Astrocyte of the cerebellum (primary cell): ENCODE results near the gene GEN1.

Experiments used
- DNase-seq: peaks from one replicate; pipeline ENCODE4 v3.0.0-alpha.2; 2011; ENCODE audit warnings: low read depth
- H3K4me3 ChIP-seq: 2 replicates; pipeline ENCODE4 v1.5.1; 2011; ENCODE audit warnings: mild to moderate bottlenecking, low read depth, low read length, moderate library complexity
- CTCF ChIP-seq: IDR thresholded peaks from 2 replicates; pipeline ENCODE4 v1.5.1; 2012; ENCODE audit warnings: low read length, low read depth, moderate library complexity, mild to moderate bottlenecking; ENCODE audit errors: missing control alignments
- in situ Hi-C: cut with HindIII; loops from 2 replicates; pipeline ENCODE4 v1.10.0; 2017; ENCODE audit warnings: low sequenced_read_pairs

GEN1 gene

GRCh38 chr2:17791817-17792130 lies 37.8 kb downstream of the GEN1 start:
- no peak overlapping the region for H3K4me3 ChIP-seq
- TF ChIP-seq CTCF = no peak
- DNase-seq = no peak
- in situ Hi-C loops = no loop called here

GRCh38 chr2:17792515-17792914 lies 38.6 kb downstream of the GEN1 start:
- no peak for DNase-seq
- in situ Hi-C loops = no loop called here
- TF ChIP-seq CTCF = no peak
- no peak overlapping the region for H3K4me3 ChIP-seq

GRCh38 chr2:17793296-17793695 lies 39.4 kb downstream of the GEN1 start:
- no peak for DNase-seq
- no peak for TF ChIP-seq CTCF
- no peak overlapping the region for H3K4me3 ChIP-seq
- in situ Hi-C loops = no loop called here

DNA sequence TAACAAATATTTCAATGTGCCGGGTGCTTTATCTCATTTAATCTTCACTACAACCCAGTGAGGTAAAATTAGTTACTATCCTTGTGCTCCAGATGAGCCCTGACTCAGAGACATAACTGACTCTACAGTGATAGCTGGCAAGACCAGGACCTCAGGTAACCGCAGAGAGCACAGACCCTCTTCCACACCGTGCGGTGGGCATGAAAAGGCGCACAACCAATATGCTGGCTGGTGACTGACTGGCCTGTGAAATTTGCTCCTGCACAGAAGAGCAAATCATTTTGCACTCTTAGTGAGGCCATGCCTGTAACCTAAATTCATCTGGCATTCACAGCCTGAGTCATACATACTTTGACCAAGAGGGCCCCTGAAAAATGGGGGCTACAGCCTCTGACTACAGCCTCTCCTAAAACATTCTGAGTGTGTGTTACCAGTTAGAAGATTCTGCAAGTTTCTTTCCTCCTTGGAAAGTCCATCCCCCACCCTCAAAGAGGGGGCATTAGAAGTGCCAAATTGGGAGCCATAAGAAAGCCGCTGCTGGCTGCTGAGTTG lies 39.9 kb downstream of the GEN1 start:
- no peak for DNase-seq
- in situ Hi-C loops = no loop called here
- TF ChIP-seq CTCF = no peak
- no peak overlapping the region for H3K4me3 ChIP-seq

DNA sequence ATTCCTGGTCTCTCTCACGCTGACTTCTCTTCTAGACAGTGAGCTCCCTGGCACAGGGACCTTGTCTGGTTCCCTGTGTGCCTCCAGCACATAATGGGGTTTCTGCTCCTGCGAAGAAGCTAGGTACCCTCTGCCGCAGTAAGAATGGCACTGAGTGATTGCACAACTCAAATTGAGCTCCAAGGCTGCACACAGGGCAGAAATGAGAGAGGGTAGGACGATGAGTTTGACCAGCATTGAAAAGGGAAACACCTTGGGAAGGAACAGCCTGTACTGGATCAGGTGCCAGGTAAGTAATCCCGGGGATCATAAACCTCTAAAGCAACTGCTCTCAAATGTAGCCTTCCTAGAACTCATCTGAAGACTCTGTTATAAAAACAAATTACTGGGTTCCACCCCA lies 41.4 kb downstream of the GEN1 start:
- no peak overlapping the region for H3K4me3 ChIP-seq
- in situ Hi-C loops = no loop called here
- DNase-seq = no peak
- no peak for TF ChIP-seq CTCF

DNA sequence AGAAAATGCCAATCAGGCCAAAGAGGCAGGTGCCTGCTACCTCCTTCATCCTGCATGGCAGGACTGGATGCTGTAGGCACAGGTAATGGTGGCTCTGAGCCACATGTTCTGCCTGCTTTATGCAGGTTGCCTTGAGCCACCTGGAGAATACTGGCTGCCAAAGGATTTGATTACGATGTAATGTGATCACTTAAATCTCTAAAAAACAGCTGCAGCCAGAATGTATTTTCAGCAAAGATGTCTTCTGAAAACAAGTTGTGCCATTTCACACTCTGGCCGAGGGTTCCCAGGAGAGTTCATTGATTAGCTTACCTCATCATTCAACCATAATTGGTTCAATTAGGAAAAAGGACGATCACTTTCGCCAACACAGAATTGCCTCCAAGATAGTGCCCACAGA lies 44.4 kb downstream of the GEN1 start:
- no peak overlapping the region for H3K4me3 ChIP-seq
- no peak for DNase-seq
- TF ChIP-seq CTCF = no peak
- in situ Hi-C loops = no loop called here
